Stimulated activated CD4-positive, alpha-beta T cell treated with anti-CD3 and anti-CD28 coated beads, Interleukin-2, amount 100 ng/mL, for 4 hours (primary cell): ENCODE data around the gene MBIP.

Experiments used
- DNase-seq: peaks from one replicate; pipeline ENCODE4 v3.0.0-alpha.2; 2020; ENCODE audit warnings: low read depth

MBIP gene

DNA sequence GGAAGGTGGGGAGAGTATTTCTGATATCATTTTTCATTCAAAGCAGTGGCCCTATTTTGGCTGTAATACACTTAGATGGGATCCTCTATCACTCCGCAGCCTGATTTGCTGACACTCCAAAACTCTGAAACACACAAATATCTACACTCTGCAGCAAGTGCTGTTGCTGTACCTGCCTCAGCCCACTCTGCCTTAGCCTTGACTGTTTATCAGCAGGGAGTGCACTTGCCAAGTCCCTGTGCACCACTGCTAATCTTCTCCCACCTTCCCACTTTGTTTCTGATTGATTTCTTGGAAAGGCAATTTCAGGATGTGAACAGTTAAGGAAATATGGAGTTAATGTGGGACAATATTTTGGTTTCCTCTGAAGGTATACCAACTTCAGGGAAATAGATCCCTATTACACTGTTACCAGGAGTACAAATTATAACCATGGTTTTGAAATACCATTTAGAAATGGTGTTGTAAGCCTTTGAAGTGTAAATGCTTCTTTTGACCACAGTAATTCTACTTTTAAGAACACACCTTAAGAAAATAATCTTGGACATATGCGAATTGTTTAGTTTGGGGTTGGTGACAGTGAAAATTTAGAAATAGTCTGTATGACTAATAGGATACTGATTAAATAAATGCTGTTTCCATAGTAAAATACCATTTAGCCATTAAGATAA, 59.3 kb downstream of the MBIP start:
- no peak for DNase-seq

DNA sequence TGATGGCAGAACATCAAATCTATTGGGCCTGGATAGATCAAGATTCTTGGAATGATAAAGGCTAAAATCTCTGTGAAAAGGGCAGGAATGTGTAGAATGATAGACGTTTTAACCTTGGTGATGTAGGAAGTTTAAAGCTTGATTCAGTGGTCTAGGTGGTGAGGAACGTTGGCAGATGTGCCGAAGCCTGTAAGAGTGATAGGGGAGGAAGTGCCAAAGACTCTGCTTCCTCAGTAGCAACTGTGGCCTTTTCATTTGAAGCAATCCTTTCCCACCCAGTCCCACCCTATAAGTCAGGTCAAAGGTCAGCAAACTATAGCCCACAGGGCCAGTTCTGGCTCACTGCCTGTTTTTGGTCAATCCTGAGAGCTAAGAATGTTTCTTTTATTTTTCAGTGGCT, 62.2 kb downstream of the MBIP start:
- no peak for DNase-seq

DNA sequence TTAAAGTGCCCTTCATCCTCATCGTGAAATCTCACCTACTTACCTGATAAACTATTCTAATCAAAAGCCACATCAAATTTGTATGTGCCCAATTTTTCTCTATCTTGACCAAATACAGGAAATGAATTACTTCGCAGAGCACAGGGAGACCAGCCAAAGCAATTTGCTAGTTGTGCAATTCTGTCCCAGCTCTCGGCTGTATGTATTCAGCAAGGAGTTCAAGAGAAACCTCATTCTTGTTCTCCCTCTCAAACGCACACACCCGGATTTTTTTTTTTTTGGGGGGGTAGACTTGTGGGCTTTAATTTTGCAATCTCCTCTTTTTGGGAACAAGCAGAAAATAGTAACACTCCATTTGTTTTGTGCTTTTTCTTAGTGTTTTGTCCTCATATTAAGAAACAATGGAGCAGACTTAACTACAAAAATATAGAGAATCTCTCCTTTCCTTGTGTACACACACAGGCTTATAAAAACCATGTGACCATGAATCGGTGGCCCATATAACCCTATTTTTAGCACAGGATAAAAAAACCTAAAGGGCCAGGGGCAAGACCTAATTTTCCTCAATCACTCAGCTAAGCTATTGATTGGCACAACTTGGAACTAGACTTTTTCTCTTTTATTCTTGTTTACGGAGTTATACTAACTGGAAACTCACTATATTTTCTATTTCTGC, 64.2 kb downstream of the MBIP start:
- no peak for DNase-seq

DNA sequence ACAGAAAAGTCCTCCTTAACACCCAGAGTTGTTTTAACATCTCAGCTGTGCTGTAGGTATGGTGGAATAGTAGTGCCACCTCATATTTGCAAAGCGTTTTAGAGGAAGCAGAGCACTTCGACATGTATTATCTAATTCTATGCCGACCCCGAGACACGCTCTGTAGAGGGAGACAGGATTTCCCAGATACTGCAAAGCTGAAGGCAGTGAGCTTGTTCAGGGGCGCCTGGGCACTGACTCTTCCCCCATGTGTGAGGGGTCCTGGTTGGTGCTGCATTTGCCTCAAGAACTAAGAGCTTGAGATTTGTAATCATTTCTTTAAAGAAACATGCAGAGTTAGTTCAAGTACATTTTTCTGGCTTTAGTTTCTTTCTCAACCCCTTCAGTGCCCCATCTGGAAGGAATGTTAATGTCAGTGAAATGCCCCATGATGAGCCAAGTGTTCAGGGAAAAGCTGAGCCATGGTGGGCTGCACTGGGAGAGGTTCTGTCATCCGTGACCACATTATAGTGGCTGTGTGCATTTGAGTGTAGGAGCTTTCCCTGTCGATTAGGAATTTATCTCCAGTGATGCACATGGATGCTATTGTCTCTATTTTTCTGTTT, 66.3 kb downstream of the MBIP start:
- no peak for DNase-seq
